ENCODE measurements around the gene KIAA1958. TPM values are rescaled to one million over a fixed set of nuclear protein-coding genes. Genes with fewer than 3 reads are reported as not detected.

Gene KIAA1958
- total RNA-seq, result 3.1 to 4.4 TPM (median 3.8 TPM) in 3 replicates
- long read RNA-seq, full-length matches to known transcripts, result 1 of 2 reads
- long read RNA-seq, partial matches to known transcripts, result 0 of 2 reads
- long read RNA-seq, other reads (novel, unspliced or antisense), result 1 of 2 reads

- Mint-ChIP-seq H3K27ac (ENCODE audit: unreplicated experiment) (peak within 1 kb of the TSS; percentile 51), H3K4me3 (ENCODE audit: unreplicated experiment) (peak within 1 kb of the TSS; percentile 93), H3K4me1 (ENCODE audit: low read depth) (peaks cover 18% of the 10 kb centered on the region), H3K9me3 (ENCODE audit: low read depth) (no peaks in the 10 kb centered on the region), H3K36me3 (ENCODE audit: low read depth) (no peaks in the 10 kb centered on the region), H3K27me3 (ENCODE audit: low read depth) (no peaks in the 10 kb centered on the region)
- TF ChIP-seq CTCF (IDR thresholded peaks at IDR 0.05), result no peak
- DNase-seq (ENCODE audit: low spot score), result peak; percentile 94
These were observed at the start of gene KIAA1958 for GRCh38 chr9:112486221-112487007. TSS of gene KIAA1958 (plus strand) at chr9:112486827. CDS start at chr9:112574081, 87,254 bp downstream.

GRCh38 chr9:112437406-112437805 lies 49.2 kb upstream of the KIAA1958 start:
- no peak overlapping the region for H3K27ac Mint-ChIP-seq (ENCODE audit: unreplicated experiment)
- no peaks in the 10 kb centered on the region for H3K9me3 Mint-ChIP-seq (ENCODE audit: low read depth)
- no peak for DNase-seq (ENCODE audit: low spot score)
- no peaks in the 10 kb centered on the region for H3K27me3 Mint-ChIP-seq (ENCODE audit: low read depth)
- TF ChIP-seq CTCF (IDR thresholded peaks at IDR 0.05), result no peak
- H3K36me3 Mint-ChIP-seq (ENCODE audit: low read depth), result peaks cover 24% of the 10 kb centered on the region
- no peaks in the 10 kb centered on the region for H3K4me1 Mint-ChIP-seq (ENCODE audit: low read depth)
- no peak overlapping the region for H3K4me3 Mint-ChIP-seq (ENCODE audit: unreplicated experiment)

GRCh38 chr9:112439171-112439570 lies 47.5 kb upstream of the KIAA1958 start:
- Mint-ChIP-seq H3K4me3 (ENCODE audit: unreplicated experiment) (no peak overlapping the region), H3K27ac (ENCODE audit: unreplicated experiment) (no peak overlapping the region), H3K9me3 (ENCODE audit: low read depth) (no peaks in the 10 kb centered on the region), H3K36me3 (ENCODE audit: low read depth) (peaks cover 21% of the 10 kb centered on the region), H3K4me1 (ENCODE audit: low read depth) (no peaks in the 10 kb centered on the region), H3K27me3 (ENCODE audit: low read depth) (no peaks in the 10 kb centered on the region)
- no peak for DNase-seq (ENCODE audit: low spot score)
- TF ChIP-seq CTCF (IDR thresholded peaks at IDR 0.05), result no peak

GRCh38 chr9:112439825-112440224 lies 46.8 kb upstream of the KIAA1958 start:
- no peak for TF ChIP-seq CTCF (IDR thresholded peaks at IDR 0.05)
- Mint-ChIP-seq H3K27me3 (ENCODE audit: low read depth) (no peaks in the 10 kb centered on the region), H3K9me3 (ENCODE audit: low read depth) (no peaks in the 10 kb centered on the region), H3K4me1 (ENCODE audit: low read depth) (no peaks in the 10 kb centered on the region), H3K4me3 (ENCODE audit: unreplicated experiment) (no peak overlapping the region), H3K36me3 (ENCODE audit: low read depth) (peaks cover 18% of the 10 kb centered on the region), H3K27ac (ENCODE audit: unreplicated experiment) (no peak overlapping the region)
- DNase-seq (ENCODE audit: low spot score), result no peak

GRCh38 chr9:112443200-112443599 lies 43.4 kb upstream of the KIAA1958 start:
- peaks cover 16% of the 10 kb centered on the region for H3K36me3 Mint-ChIP-seq (ENCODE audit: low read depth)
- no peak overlapping the region for H3K27ac Mint-ChIP-seq (ENCODE audit: unreplicated experiment)
- peak; percentile 76 for TF ChIP-seq CTCF (IDR thresholded peaks at IDR 0.05)
- H3K4me1 Mint-ChIP-seq (ENCODE audit: low read depth), result peaks cover 21% of the 10 kb centered on the region
- no peak for DNase-seq (ENCODE audit: low spot score)
- H3K9me3 Mint-ChIP-seq (ENCODE audit: low read depth), result no peaks in the 10 kb centered on the region
- H3K27me3 Mint-ChIP-seq (ENCODE audit: low read depth), result no peaks in the 10 kb centered on the region
- H3K4me3 Mint-ChIP-seq (ENCODE audit: unreplicated experiment), result no peak overlapping the region
